Posterior vena cava (tissue), 2 donors: ENCODE results near the gene SLC35F4. TPM values are rescaled to one million over a fixed set of nuclear protein-coding genes. Genes with fewer than 3 reads are reported as not detected.

Experiments used
- DNase-seq: peaks from one replicate; pipeline ENCODE4 v3.0.0-alpha.2; 2020; ENCODE audit warnings: low spot score
- intact Hi-C, 2 donors: fragments of 100-400 bp; cut with DNase I; formaldehyde crosslinking; loops; one replicate each; pipeline versions ENCODE4 v1.14.1 to v1.14.2; 2022 to 2023
- total RNA-seq, 2 donors: library from RNA; stranded (reverse); fragmentation: NEBNext Ultra II Directional; extraction: Animal tissue kit (Norgen Biotek cat#: 25700); gene quantifications; one replicate each; pipeline ENCODE4 v1.2.1, GENCODE V29; 2021
- donor health status: DM: yes; HTN: yes; CAD: no.
- donor health status: DM: yes; HTN: yes; CAD: no.

The SLC35F4 gene
- total RNA-seq, 2 donors from 2014 or later = 3.9 to 7.1 TPM

GRCh38 chr14:57575482-57575881 is 290.4 kb downstream of the SLC35F4 start:
- DNase-seq = no peak
- intact Hi-C loops = no loop called here

DNA sequence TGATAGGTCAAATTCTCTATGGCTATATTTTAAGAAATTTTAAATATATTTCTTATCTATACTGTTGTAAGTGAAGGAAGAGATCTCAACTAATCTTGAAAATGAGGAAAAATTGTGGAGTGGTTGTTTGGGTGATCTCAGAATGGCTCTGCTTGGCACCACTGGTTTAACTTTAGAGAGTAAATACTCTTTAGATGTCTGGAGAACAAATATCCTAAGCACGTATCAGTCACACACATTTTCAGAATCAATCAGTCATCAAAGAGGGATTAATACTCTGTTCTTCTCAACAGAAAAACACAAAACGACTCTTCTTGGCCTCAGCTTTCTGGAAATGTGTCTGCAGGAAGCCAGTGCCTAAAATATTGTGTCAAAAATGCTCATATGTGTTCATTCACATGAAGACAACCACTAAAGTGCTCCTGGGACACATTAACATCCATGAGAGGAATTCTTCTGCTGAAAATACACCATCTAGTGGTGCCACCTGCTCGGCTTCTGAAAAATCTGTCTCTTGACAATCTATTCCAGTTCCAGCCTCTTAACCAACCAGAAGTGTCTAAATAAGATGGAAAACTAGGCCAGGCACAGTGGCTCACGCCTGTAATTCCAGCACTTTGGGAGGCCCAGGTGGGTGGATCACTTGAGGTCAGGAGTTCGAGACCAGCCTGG is 291.1 kb downstream of the SLC35F4 start:
- intact Hi-C loops = no loop called here
- no peak for DNase-seq

- DNase-seq = no peak
- intact Hi-C loops = no loop called here
These were observed 292.7 kb downstream of the SLC35F4 start for GRCh38 chr14:57573173-57573572.

DNA sequence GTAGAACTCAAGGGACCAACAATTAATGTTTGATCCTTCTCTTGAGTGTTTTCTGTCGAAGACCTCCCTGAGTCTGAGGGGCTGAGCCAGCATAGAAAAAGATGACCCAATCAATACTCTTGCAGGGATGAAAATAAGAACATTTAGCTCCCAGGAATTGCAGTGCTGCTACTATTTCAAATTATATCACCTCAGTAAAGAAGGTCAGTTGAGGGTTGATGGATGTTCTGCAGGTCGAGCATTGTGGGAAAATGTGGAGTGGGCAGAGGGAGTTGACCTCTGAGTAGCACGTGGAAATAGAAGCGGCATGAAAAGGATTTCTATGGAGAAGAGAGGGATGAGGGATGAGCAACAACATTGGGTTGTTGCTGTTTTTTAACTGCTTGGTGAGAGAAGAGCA is 297.3 kb downstream of the SLC35F4 start:
- intact Hi-C loops = no loop called here
- no peak for DNase-seq

DNA sequence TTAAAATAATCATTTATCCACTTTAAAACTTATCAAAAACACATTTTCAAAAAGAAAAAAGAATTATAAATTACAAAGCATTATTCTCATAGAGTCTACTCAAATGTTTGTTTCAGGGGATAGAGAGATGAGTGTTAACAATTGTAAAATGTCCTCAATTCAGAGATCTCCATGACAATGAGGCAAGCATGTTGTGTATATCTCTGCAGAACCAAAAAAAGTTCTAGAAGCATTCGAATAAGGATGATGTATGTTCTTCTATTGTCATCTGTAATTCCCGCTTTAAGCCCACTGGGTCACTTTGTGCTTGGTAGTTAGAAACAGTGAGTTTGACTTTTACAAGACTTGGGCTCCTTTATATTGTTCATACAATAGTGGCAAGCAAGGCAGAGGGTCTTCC is 298.7 kb downstream of the SLC35F4 start:
- no peak for DNase-seq
- intact Hi-C loops = no loop called here

DNA sequence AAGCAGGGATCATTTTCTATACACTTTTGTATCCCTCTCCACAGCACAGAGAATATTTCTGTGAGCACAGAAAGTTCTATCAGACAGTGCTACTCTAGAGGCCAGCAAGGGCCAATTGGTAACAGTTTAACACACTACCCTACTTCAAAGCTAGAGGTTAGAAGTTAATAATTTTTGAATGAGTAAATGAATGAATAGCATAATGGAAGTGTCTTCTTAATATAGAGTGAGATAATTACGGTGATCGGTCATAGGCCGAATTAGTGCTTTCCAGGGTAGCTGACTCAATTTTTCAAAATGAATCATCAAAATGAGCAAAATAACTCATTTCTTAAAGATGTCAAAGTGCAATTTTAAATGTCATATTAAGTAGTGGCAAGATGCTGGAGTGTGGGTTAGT is 305.2 kb downstream of the SLC35F4 start:
- intact Hi-C loops = no loop called here
- no peak for DNase-seq

DNA sequence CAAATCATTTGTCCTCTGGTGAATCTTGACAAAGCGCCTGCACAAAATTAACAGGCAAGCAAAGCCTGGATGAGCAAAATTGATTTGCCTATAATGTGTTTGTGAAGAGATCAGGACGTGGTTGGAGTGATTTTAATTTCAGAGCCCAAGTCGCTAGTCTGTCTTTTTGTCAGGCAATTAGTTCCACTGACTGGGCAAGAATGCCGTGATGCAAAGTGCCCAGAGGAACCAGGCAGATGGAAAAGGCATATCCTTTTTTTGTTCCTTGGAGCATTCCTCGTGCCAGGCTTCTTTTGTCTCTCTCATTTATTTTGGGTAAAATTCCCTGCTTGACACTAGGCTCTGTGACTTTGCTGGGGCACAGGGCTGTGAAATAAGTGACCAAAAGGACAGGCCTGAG is 306.3 kb downstream of the SLC35F4 start:
- DNase-seq = no peak
- intact Hi-C loops = loop anchor here in 1 of 2 donors (10.0 kb wide), 1 partner anchor 865 kb away; no protein-coding TSS in a partner anchor

DNA sequence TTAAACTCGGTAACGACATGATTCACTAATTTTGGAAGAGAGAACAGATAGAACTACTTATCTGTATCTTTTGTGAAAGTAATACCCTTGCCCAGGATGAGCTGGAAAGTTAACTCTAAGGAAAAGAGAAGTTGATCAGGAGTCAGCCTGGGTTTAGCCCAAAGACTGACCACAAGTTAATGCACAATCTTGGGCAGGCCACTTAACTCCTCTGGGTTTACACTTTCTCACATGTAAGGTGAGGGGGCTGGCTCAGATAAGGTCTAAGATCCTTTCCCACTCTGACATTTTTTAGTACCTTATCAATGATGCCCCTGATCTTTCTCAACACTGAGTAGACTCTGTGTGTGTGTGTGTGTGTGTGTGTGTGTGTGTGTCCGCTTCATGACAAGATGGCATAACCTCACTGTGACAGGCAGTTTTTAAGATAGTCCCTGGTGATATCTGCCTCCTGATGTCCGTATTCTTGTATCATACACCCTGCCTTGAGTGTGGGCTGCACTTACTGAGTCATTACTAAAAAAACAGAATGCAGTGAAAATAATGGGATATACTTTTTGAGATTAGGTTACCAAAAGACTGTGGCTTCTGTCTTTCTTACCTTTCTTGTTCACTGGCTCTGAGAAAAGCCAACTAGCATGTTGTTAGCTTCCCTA is 316.0 kb downstream of the SLC35F4 start:
- intact Hi-C loops = loop anchor here in 1 of 2 donors (10.0 kb wide), 1 partner anchor 855 kb away; no protein-coding TSS in a partner anchor
- DNase-seq = no peak

GRCh38 chr14:57549016-57549564 is 316.8 kb downstream of the SLC35F4 start:
- intact Hi-C loops = no loop called here
- no peak for DNase-seq

DNA sequence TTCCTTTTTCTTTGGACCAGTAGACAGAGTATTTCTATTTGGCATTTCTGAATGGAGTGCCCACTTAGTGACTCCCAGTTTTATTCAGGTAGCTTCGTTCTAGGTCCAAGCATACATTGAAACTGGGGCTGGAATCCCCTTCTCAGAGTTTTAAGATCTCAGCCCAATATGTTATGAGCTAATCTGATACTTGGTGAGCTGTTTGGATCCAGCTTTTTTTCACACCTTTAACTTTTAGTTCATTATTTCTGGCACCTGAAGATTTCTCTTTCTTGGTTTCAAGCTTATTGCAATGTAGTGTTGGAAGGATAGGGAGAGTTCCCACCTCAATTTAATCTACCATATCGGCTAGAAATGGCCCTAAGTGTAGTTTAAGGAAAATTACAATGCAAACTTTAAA is 318.8 kb downstream of the SLC35F4 start:
- no peak for DNase-seq
- intact Hi-C loops = no loop called here

DNA sequence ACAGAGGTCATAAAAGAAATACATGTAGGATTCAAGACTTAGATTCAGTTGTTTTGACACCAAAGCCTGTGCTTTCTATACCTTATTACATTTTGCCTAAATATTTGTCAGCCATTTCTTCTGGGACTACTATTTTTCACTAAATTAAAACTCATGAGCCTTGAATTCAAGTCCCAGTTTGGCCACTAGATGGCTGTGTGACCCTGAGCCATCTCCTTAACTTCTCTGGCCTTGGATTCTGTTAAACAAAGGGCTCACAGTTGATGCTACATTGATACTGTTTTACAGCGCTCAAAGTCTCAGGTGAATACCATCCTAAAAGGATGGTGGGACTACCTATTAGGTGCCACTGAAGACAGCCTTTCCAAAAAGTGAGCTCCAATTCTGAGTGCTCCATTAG is 332.7 kb downstream of the SLC35F4 start:
- intact Hi-C loops = loop anchor here in 1 of 2 donors (5.0 kb wide), 1 partner anchor 539 kb away; no protein-coding TSS in a partner anchor
- DNase-seq = no peak

GRCh38 chr14:57530571-57530970 is 335.3 kb downstream of the SLC35F4 start:
- no peak for DNase-seq
- intact Hi-C loops = loop anchor here in 1 of 2 donors (5.0 kb wide), 1 partner anchor 542 kb away; no protein-coding TSS in a partner anchor

GRCh38 chr14:57526942-57527341 is 338.9 kb downstream of the SLC35F4 start:
- DNase-seq = no peak
- intact Hi-C loops = no loop called here

- intact Hi-C loops = no loop called here
These were observed 346.8 kb downstream of the SLC35F4 start for GRCh38 chr14:57519043-57519442.

More at GRCh38 chr14:57519043-57519442, 346.8 kb downstream of the SLC35F4 start:
- DNase-seq = no peak
